Fibroblast of lung (primary cell): ENCODE data around the gene GMCL1. TPM values are rescaled to one million over a fixed set of nuclear protein-coding genes. Genes with fewer than 3 reads are reported as not detected.

Experiments
- DNase-seq, 2 donors: peaks; one replicate each; pipeline versions ENCODE4 v3.0.0 to v3.0.0-alpha.2; 2010; ENCODE audit warnings: low read depth in 2 of 2
- H2AFZ ChIP-seq: 2 replicates; pipeline ENCODE4 v1.5.1; 2012; ENCODE audit warnings: low read length, control low read depth, inconsistent platforms
- H3K27ac ChIP-seq: 2 replicates; pipeline ENCODE4 v1.5.1; 2011; ENCODE audit warnings: low read length, control low read depth; ENCODE audit not compliant: insufficient read depth
- H3K27me3 ChIP-seq: 2 replicates; pipeline ENCODE4 v1.5.1; 2011; ENCODE audit warnings: mild to moderate bottlenecking, low read length; ENCODE audit not compliant: control insufficient read depth, insufficient read depth
- H3K36me3 ChIP-seq: 2 replicates; pipeline ENCODE4 v1.5.1; 2011; ENCODE audit warnings: low read length; ENCODE audit not compliant: control insufficient read depth, insufficient read depth
- H3K4me1 ChIP-seq: 2 replicates; pipeline ENCODE4 v1.5.1; 2011; ENCODE audit warnings: low read length; ENCODE audit not compliant: control insufficient read depth, insufficient read depth; ENCODE audit errors: extremely low read depth
- H3K4me2 ChIP-seq: 2 replicates; pipeline ENCODE4 v1.5.1; 2011; ENCODE audit warnings: low read length, control low read depth; ENCODE audit not compliant: insufficient read depth; ENCODE audit errors: extremely low read depth
- H3K4me3 ChIP-seq, 4 experiments: fragments of 200-600 bp in 1 of 4; sonication (generic) in 1 of 4; replicated peaks in 1 of 4; 2 replicates each; pipeline ENCODE4 v1.5.1; 2011 to 2016; ENCODE audit warnings: low read length in 4 of 4, low read depth in 3 of 4, mild to moderate bottlenecking in 3 of 4, control low read depth in 2 of 4, inconsistent platforms in 1 of 4, mixed read lengths in 1 of 4; ENCODE audit not compliant: insufficient read depth in 1 of 4; ENCODE audit errors: control extremely low read depth in 1 of 4
- H3K79me2 ChIP-seq: 2 replicates; pipeline ENCODE4 v1.5.1; 2012; ENCODE audit warnings: mild to moderate bottlenecking, low read length, inconsistent platforms; ENCODE audit not compliant: control insufficient read depth, insufficient read depth
- H3K9ac ChIP-seq: 2 replicates; pipeline ENCODE4 v1.5.1; 2011; ENCODE audit warnings: mild to moderate bottlenecking, low read length, control low read depth; ENCODE audit not compliant: insufficient read depth
- H3K9me3 ChIP-seq: 2 replicates; pipeline ENCODE4 v1.5.1; 2012; ENCODE audit warnings: low read depth, low read length; ENCODE audit not compliant: control insufficient read depth, insufficient read depth
- H4K20me1 ChIP-seq: 2 replicates; pipeline ENCODE4 v1.5.1; 2011; ENCODE audit warnings: low read length; ENCODE audit not compliant: control insufficient read depth, insufficient read depth; ENCODE audit errors: extremely low read depth
- CTCF ChIP-seq, 2 donors: IDR thresholded peaks in 1 of 2; conservative IDR thresholded peaks in 1 of 2; 1 replicate in 1 of 2; 2 replicates in 1 of 2; pipeline ENCODE4 v1.5.1; 2011 to 2012; ENCODE audit warnings: low read length in 2 of 2, control low read depth in 1 of 2, inconsistent platforms in 1 of 2, low read depth in 1 of 2, mild to moderate bottlenecking in 1 of 2
- EZH2 ChIP-seq: IDR thresholded peaks from 2 replicates; pipeline ENCODE4 v1.5.1; 2012; ENCODE audit warnings: low read length, control low read depth, mild to moderate bottlenecking; ENCODE audit errors: missing control alignments
- polyA plus RNA-seq, 2 donors: library from polyadenylated mRNA; depleted of rRNA in 1 of 2; stranded (reverse) in 1 of 2; unstranded in 1 of 2; fragments of >200 nt; gene quantifications; 2 replicates each; pipeline ENCODE4 v1.2.1, GENCODE V29; 2011 to 2012; ENCODE audit warnings: missing spikeins in 1 of 2
- total RNA-seq: library from RNA; depleted of rRNA; stranded (reverse); fragments of >200 nt; gene quantifications from 2 replicates; pipeline ENCODE4 v1.2.1, GENCODE V29; 2014

The GMCL1 gene
- total and polyA plus RNA-seq, 2 donors (not counting 1 experiment from before 2014, with no cell fraction given) = 9.1 to 12.4 TPM

GRCh38 chr2:69781321-69782248 is 47.9 kb upstream of the GMCL1 start:
- Histone ChIP-seq H3K27me3 (no peaks in the 10 kb centered on the region), H3K4me1 (peaks cover 4% of the 10 kb centered on the region), H3K9ac (no peak overlapping the region), H3K27ac (no peak overlapping the region), H3K79me2 (no peaks in the 10 kb centered on the region), H3K4me2 (no peak overlapping the region), H3K36me3 (no peaks in the 10 kb centered on the region), H3K4me3 (no peak overlapping the region), H2AFZ (no peak overlapping the region), H4K20me1 (no peaks in the 10 kb centered on the region), H3K9me3 (no peaks in the 10 kb centered on the region)
- TF ChIP-seq CTCF (conservative IDR thresholded peaks at IDR 0.05 in 1 of 2, IDR thresholded peaks at IDR 0.05 in 1 of 2; ENCODE audit: low read depth in 1 of 2, low read length in 2 of 2) (no peak), EZH2 (no peak)
- DNase-seq = no peak

DNA sequence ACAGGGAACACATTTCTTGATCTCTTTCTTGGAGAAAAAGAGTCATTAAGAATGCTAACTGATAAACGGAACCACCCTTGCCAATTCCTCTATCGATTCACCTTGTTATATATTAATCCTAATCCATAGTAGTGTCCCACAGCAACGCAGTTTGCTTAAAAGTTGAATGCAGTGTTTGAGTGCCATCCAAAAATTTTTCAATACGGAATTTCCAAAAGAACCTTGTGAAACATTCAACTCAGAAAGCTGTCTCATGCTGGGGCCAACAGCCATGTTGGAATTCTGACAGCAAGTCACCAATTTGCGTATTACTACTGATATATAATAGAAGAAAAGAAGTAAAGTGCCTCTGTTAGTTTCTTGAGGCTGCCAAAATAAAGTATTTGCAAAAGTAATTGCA is 45.2 kb upstream of the GMCL1 start:
- Histone ChIP-seq H3K27me3 (no peaks in the 10 kb centered on the region), H3K9ac (no peak overlapping the region), H3K4me3 (no peak overlapping the region), H3K4me1 (peaks cover 2% of the 10 kb centered on the region), H4K20me1 (no peaks in the 10 kb centered on the region), H3K4me2 (no peak overlapping the region), H2AFZ (no peak overlapping the region), H3K9me3 (no peaks in the 10 kb centered on the region), H3K79me2 (no peaks in the 10 kb centered on the region), H3K36me3 (no peaks in the 10 kb centered on the region), H3K27ac (no peak overlapping the region)
- no peak for TF ChIP-seq CTCF (conservative IDR thresholded peaks at IDR 0.05 in 1 of 2, IDR thresholded peaks at IDR 0.05 in 1 of 2; ENCODE audit: low read depth in 1 of 2, low read length in 2 of 2)
- TF ChIP-seq EZH2 = no peak
- DNase-seq = no peak

DNA sequence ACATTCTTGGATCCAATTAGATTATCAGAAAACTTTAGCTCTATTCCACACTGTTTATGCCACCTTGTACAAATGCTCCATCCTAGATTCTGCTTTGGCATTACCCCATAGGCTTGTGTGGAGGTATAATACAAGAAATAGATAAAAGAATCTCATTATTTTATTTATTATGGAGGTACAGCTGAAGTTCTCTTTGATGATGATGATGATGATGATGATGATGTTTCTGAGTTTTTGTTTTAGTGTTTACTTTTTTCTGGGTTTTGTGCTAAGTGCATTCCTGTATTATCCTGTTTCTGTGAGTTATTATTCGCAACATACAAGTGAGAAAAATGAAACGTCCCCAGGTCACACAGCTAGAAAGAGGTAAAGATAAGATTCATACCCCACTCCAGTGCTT is 44.1 kb upstream of the GMCL1 start:
- TF ChIP-seq EZH2 (no peak), CTCF (conservative IDR thresholded peaks at IDR 0.05 in 1 of 2, IDR thresholded peaks at IDR 0.05 in 1 of 2; ENCODE audit: low read depth in 1 of 2, low read length in 2 of 2) (no peak)
- DNase-seq = no peak
- no peak overlapping the region for H3K27ac ChIP-seq
- H3K4me2 ChIP-seq = no peak overlapping the region
- no peaks in the 10 kb centered on the region for H4K20me1 ChIP-seq
- H3K4me1 ChIP-seq = peaks cover 5% of the 10 kb centered on the region
- no peaks in the 10 kb centered on the region for H3K79me2 ChIP-seq
- no peak overlapping the region for H3K9ac ChIP-seq
- no peak overlapping the region for H3K4me3 ChIP-seq
- H2AFZ ChIP-seq = no peak overlapping the region
- H3K27me3 ChIP-seq = no peaks in the 10 kb centered on the region
- H3K9me3 ChIP-seq = no peaks in the 10 kb centered on the region
- H3K36me3 ChIP-seq = no peaks in the 10 kb centered on the region
